Panc1 (cell line): ENCODE data around the gene PTPN2. TPM values are rescaled to one million over a fixed set of nuclear protein-coding genes. Genes with fewer than 3 reads are reported as not detected.
"Not testable (repeated sequence)": the region's sequence is repeated elsewhere in the genome, so short reads cannot be mapped to it uniquely, and the experiment has no call there.

ENCODE experiments used
- ATAC-seq: fragments of 200-7000 bp; cut with Tn5 transposase; 2 replicates; pipeline ENCODE4 v1.9.1; 2020; ENCODE audit warnings: mild to moderate bottlenecking, moderate library complexity
- BruUV-seq: library from RNA; stranded (reverse); fragments of 400-500 nt; replicated peaks from 2 replicates; lab custom pipeline; 2021; lab: Mats Ljungman, UMichigan
- CTCF ChIA-PET: fragments of 300-600 bp; sonication (Branson Sonifier 250); formaldehyde crosslinking; loops from one replicate; lab custom pipeline; 2022; ENCODE audit warnings: antibody characterized with exemption; lab: Charles Lee
- POLR2A ChIA-PET: fragments of 300-600 bp; sonication (Branson Sonifier 250); formaldehyde crosslinking; loops from one replicate; lab custom pipeline; 2022; ENCODE audit warnings: antibody characterized with exemption; lab: Charles Lee
- DNase-seq: peaks from one replicate; pipeline ENCODE4 v3.0.0-alpha.2; 2010; ENCODE audit warnings: low read depth, low spot score
- H3K27ac ChIP-seq: 2 replicates; pipeline ENCODE4 v1.5.1; 2011; ENCODE audit warnings: mild to moderate bottlenecking, low read length, inconsistent platforms
- H3K27me3 ChIP-seq: fragments of 200-500 bp; sonication (Bioruptor generic); 2 replicates; pipeline ENCODE4 v1.6.0; 2014; ENCODE audit warnings: low read length, inconsistent platforms; ENCODE audit not compliant: control insufficient read depth, insufficient read depth
- H3K36me3 ChIP-seq: fragments of 200-500 bp; sonication (Bioruptor generic); 2 replicates; pipeline ENCODE4 v1.5.1; 2014; ENCODE audit warnings: inconsistent platforms, mild to moderate bottlenecking, low read length, moderate library complexity; ENCODE audit not compliant: control insufficient read depth, insufficient read depth
- H3K4me1 ChIP-seq: 2 replicates; pipeline ENCODE4 v1.5.1; 2011; ENCODE audit warnings: inconsistent platforms, mild to moderate bottlenecking, low read length, moderate library complexity; ENCODE audit not compliant: control insufficient read depth, insufficient read depth
- H3K4me3 ChIP-seq, 2 experiments: 2 replicates each; pipeline ENCODE4 v1.5.1; 2011 to 2012; ENCODE audit warnings: low read depth in 2 of 2, low read length in 2 of 2, mild to moderate bottlenecking in 2 of 2, inconsistent platforms in 1 of 2, moderate library complexity in 1 of 2
- H3K9me3 ChIP-seq: fragments of 200-500 bp; sonication (Bioruptor generic); 2 replicates; pipeline ENCODE4 v1.5.1; 2014; ENCODE audit warnings: low read depth, mild to moderate bottlenecking, inconsistent platforms, low read length, moderate library complexity; ENCODE audit not compliant: control insufficient read depth, insufficient read depth
- POLR2AphosphoS5 ChIP-seq: IDR thresholded peaks from 2 replicates; pipeline ENCODE4 v1.6.1; 2012; ENCODE audit warnings: mild to moderate bottlenecking, low read depth, low read length, moderate library complexity
- REST ChIP-seq, 2 experiments: IDR thresholded peaks; 2 replicates each; pipeline ENCODE4 v1.6.1; 2011 to 2012; ENCODE audit warnings: low read depth in 2 of 2, control low read depth in 1 of 2, low read length in 1 of 2, mild to moderate bottlenecking in 1 of 2, moderate library complexity in 1 of 2; ENCODE audit not compliant: insufficient read depth in 1 of 2
- SIN3A ChIP-seq: IDR thresholded peaks from 2 replicates; pipeline ENCODE4 v1.6.1; 2012; ENCODE audit warnings: low read depth, mild to moderate bottlenecking, low read length, moderate library complexity, borderline replicate concordance; ENCODE audit not compliant: insufficient read depth
- TCF7L2 ChIP-seq: IDR thresholded peaks from 2 replicates; pipeline ENCODE4 v1.6.1; 2011; ENCODE audit warnings: mild to moderate bottlenecking, low read depth, low read length, inconsistent platforms
- in situ Hi-C: cut with HindIII; loops from 2 replicates; pipeline ENCODE4 v1.10.0; 2016; ENCODE audit warnings: low sequenced_read_pairs, low pct_unique_long_range_greater_than_20kb
- intact Hi-C: fragments of 100-400 bp; cut with micrococcal nuclease; formaldehyde crosslinking; loops from one replicate; pipeline ENCODE4 v1.10.0; 2022; ENCODE audit not compliant: unreplicated experiment
- total RNA-seq: library from RNA; stranded (reverse); gene quantifications from one replicate; pipeline ENCODE4 v1.2.1, GENCODE V29; 2021; ENCODE audit not compliant: unreplicated experiment
- TF ChIP-seq, protein P1 (sequence below): fragments of 450-650 bp; IDR thresholded peaks from 2 replicates; pipeline ENCODE4 v1.5.1; 2017; ENCODE audit warnings: mild to moderate bottlenecking

PTPN2 gene
- total RNA-seq, 1 experiment from 2014 or later = 34.8 TPM

GRCh38 chr18:12776821-12777471, 107.1 kb downstream of the PTPN2 start:
- in situ Hi-C loops = no loop called here
- intact Hi-C loops = no loop called here
- TF ChIP-seq POLR2AphosphoS5 = no peak
- TF ChIP-seq TCF7L2 = no peak
- no peak for TF ChIP-seq REST (IDR thresholded peaks at IDR 0.05; ENCODE audit: insufficient read depth in 1 of 2, low read depth in 2 of 2, low read length in 1 of 2)
- no peak for TF ChIP-seq SIN3A
- TF ChIP-seq, protein P1, sequence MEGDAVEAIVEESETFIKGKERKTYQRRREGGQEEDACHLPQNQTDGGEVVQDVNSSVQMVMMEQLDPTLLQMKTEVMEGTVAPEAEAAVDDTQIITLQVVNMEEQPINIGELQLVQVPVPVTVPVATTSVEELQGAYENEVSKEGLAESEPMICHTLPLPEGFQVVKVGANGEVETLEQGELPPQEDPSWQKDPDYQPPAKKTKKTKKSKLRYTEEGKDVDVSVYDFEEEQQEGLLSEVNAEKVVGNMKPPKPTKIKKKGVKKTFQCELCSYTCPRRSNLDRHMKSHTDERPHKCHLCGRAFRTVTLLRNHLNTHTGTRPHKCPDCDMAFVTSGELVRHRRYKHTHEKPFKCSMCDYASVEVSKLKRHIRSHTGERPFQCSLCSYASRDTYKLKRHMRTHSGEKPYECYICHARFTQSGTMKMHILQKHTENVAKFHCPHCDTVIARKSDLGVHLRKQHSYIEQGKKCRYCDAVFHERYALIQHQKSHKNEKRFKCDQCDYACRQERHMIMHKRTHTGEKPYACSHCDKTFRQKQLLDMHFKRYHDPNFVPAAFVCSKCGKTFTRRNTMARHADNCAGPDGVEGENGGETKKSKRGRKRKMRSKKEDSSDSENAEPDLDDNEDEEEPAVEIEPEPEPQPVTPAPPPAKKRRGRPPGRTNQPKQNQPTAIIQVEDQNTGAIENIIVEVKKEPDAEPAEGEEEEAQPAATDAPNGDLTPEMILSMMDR = no peak
- ChIA-PET POLR2A (no interaction called here), CTCF (interaction anchor here (0.5 kb wide), 1 partner anchor 119 kb away, joined by 3 read pairs; no protein-coding TSS in a partner anchor)
- peak overlapping the region; percentile 58 for H3K27ac ChIP-seq
- H3K4me3 ChIP-seq = peak overlapping the region; percentile 44 to 65
- no TSS peak for BruUV-seq
- H3K36me3 ChIP-seq = no peaks in the 10 kb centered on the region
- no peak for DNase-seq
- H3K9me3 ChIP-seq = no peaks in the 10 kb centered on the region
- no peaks in the 10 kb centered on the region for H3K27me3 ChIP-seq
- no peaks in the 10 kb centered on the region for H3K4me1 ChIP-seq
- peak; percentile 79 for ATAC-seq

GRCh38 chr18:12776415-12776814, 107.6 kb downstream of the PTPN2 start:
- intact Hi-C loops, H3K4me1 ChIP-seq, in situ Hi-C loops, CTCF ChIA-PET, DNase-seq, H3K36me3 ChIP-seq, BruUV-seq, ATAC-seq, H3K27me3 ChIP-seq, H3K9me3 ChIP-seq, H3K27ac ChIP-seq: not testable (repeated sequence)
- peak overlapping the region; percentile 44 to 65 for H3K4me3 ChIP-seq
- POLR2A ChIA-PET = interaction anchor here (0.6 kb wide), 1 partner anchor 176 kb away, joined by 9 read pairs; no protein-coding TSS in a partner anchor

DNA sequence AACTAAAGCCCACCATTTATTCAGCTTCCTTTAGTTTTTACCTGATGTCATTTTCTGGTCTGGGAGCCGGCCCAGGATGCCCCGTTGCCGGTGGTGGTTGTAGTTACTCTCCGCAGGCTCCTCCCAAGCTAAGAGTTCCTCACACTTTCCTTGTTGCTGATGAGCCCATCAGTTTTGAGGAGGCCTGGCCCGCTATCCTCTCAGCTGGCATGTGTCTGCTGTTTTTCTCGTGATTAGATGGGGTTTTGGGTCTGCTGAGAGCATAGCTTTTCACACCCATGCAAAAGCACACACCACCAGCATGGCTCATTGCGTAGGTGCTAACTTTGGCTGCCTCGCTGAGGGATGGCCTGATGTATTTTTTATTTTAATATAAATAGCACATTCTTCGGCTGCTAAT, 109.1 kb downstream of the PTPN2 start:
- no peak overlapping the region for H3K4me3 ChIP-seq
- H3K27me3 ChIP-seq = no peaks in the 10 kb centered on the region
- no peak overlapping the region for H3K27ac ChIP-seq
- BruUV-seq = no TSS peak
- no peak for ATAC-seq
- ChIA-PET CTCF (no interaction called here), POLR2A (no interaction called here)
- TF ChIP-seq, protein P1 = no peak
- TF ChIP-seq POLR2AphosphoS5 = no peak
- no peak for TF ChIP-seq TCF7L2
- TF ChIP-seq REST (IDR thresholded peaks at IDR 0.05; ENCODE audit: insufficient read depth in 1 of 2, low read depth in 2 of 2, low read length in 1 of 2) = no peak
- no peak for TF ChIP-seq SIN3A
- no peaks in the 10 kb centered on the region for H3K36me3 ChIP-seq
- H3K9me3 ChIP-seq = no peaks in the 10 kb centered on the region
- H3K4me1 ChIP-seq = no peaks in the 10 kb centered on the region
- in situ Hi-C loops (no loop called here), intact Hi-C loops (no loop called here)
- no peak for DNase-seq
